Embryonic facial prominence (tissue), 1 donor: ENCODE measurements around the gene HSF2.

Source experiments
- DNase-seq: peaks from one replicate; pipeline ENCODE4 v3.0.0-alpha.2; 2016; ENCODE audit errors: extremely low spot score

Gene HSF2

GRCh38 chr6:122400121-122400450, 634 bp downstream of the HSF2 start:
- DNase-seq: no peak

- DNase-seq: no peak
These were observed 1.1 kb downstream of the HSF2 start for GRCh38 chr6:122400462-122401089.

- no peak for DNase-seq
These were observed 1.7 kb downstream of the HSF2 start for GRCh38 chr6:122401104-122401503.

- no peak for DNase-seq
These were observed 5.0 kb downstream of the HSF2 start for GRCh38 chr6:122404444-122404843.

- DNase-seq: no peak
These were observed 6.0 kb downstream of the HSF2 start for GRCh38 chr6:122405417-122405816.

- DNase-seq: no peak
These were observed 6.7 kb downstream of the HSF2 start for GRCh38 chr6:122406187-122406586.

- DNase-seq: no peak
These were observed 8.3 kb downstream of the HSF2 start for GRCh38 chr6:122407712-122408111.

- no peak for DNase-seq
These were observed 8.8 kb downstream of the HSF2 start for GRCh38 chr6:122408240-122408639.

- no peak for DNase-seq
These were observed 9.4 kb downstream of the HSF2 start for GRCh38 chr6:122408702-122409458.

GRCh38 chr6:122412001-122412400, 12.5 kb downstream of the HSF2 start:
- no peak for DNase-seq

GRCh38 chr6:122416825-122417224, 17.4 kb downstream of the HSF2 start:
- no peak for DNase-seq

GRCh38 chr6:122422003-122422402, 22.6 kb downstream of the HSF2 start:
- DNase-seq: no peak

- no peak for DNase-seq
These were observed 23.3 kb downstream of the HSF2 start for GRCh38 chr6:122422614-122423267.

GRCh38 chr6:122423734-122424133, 24.3 kb downstream of the HSF2 start:
- no peak for DNase-seq

GRCh38 chr6:122426597-122426996, 27.1 kb downstream of the HSF2 start:
- DNase-seq: no peak

GRCh38 chr6:122428781-122429180, 29.3 kb downstream of the HSF2 start:
- DNase-seq: no peak

GRCh38 chr6:122429323-122429722, 29.9 kb downstream of the HSF2 start:
- no peak for DNase-seq

- no peak for DNase-seq
These were observed 32.3 kb downstream of the HSF2 start for GRCh38 chr6:122431780-122432179.

GRCh38 chr6:122432816-122433215, 33.4 kb downstream of the HSF2 start:
- no peak for DNase-seq

- no peak for DNase-seq
These were observed 39.5 kb downstream of the HSF2 start for GRCh38 chr6:122438975-122439374.

GRCh38 chr6:122445274-122445673, 45.8 kb downstream of the HSF2 start:
- no peak for DNase-seq

GRCh38 chr6:122449069-122449468, 49.6 kb downstream of the HSF2 start:
- no peak for DNase-seq

- no peak for DNase-seq
These were observed 53.1 kb downstream of the HSF2 start for GRCh38 chr6:122452509-122452908.
